ENCODE measurements around the gene TRMT44. TPM values are rescaled to one million over a fixed set of nuclear protein-coding genes. Genes with fewer than 3 reads are reported as not detected.

TRMT44 gene
- total RNA-seq, 4 donors from 2014 or later = 9.1 to 37.1 (median 22.5) TPM

- no peak for TF ChIP-seq CTCF (IDR thresholded peaks at IDR 0.05; ENCODE audit: low read depth)
Measured at GRCh38 chr4:8394806-8395205, 45.8 kb upstream of the TRMT44 start.

- TF ChIP-seq CTCF (IDR thresholded peaks at IDR 0.05; ENCODE audit: low read depth) = no peak
Measured at GRCh38 chr4:8395504-8396296, 44.9 kb upstream of the TRMT44 start.

DNA sequence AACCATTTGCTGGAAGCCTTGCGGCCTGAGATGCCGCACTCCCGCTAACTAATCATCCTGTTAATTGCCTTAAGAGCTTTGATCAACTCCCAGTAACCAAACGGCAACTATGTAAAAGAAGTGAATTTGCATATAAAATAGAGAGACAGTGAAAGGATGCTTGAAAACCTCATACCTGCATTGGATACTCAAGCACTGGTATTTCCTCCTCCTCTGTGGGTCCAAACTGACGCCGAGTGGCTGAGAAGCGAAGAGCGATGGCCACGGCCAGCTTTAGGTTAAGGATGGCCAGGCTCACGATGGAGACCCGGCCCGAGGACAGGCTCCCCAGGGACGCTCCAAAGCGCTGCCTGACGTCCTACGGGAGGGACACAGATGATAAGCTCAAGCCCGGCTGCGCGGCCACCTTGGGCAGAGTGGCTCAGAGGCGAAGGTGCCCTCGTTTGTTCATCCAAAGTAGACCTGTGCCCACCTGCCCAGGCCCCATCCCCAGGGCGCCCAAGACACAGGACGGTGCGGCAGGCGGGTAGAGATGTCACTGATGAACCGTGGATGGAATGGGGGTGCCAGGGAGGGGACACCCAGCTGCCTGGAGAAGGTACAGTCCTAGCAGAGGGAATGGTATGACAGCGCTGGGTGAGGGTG, 43.7 kb upstream of the TRMT44 start:
- no peak for TF ChIP-seq CTCF (IDR thresholded peaks at IDR 0.05; ENCODE audit: low read depth)

- no peak for TF ChIP-seq CTCF (IDR thresholded peaks at IDR 0.05; ENCODE audit: low read depth)
Measured at GRCh38 chr4:8398347-8398746, 42.2 kb upstream of the TRMT44 start.

DNA sequence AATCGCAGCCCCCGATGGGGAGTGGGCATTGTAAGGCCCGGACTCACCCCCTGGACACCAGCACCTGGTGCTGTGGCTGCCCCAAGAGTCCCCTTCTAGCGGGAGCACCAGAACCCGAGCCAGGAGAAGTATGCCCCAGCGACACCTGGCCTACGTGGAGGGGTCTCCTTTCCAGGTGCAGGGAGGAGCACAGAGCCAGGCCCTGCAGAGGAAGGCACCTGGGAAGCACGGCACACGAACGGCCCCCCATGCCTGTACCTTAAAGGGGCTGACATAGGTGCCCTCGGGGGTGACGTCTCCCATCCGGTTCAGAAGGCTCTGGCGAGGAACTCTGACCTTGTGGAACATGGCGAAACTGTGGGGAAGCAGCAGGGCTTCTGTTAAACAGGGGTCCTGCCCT, 41.3 kb upstream of the TRMT44 start:
- TF ChIP-seq CTCF (IDR thresholded peaks at IDR 0.05; ENCODE audit: low read depth) = no peak

DNA sequence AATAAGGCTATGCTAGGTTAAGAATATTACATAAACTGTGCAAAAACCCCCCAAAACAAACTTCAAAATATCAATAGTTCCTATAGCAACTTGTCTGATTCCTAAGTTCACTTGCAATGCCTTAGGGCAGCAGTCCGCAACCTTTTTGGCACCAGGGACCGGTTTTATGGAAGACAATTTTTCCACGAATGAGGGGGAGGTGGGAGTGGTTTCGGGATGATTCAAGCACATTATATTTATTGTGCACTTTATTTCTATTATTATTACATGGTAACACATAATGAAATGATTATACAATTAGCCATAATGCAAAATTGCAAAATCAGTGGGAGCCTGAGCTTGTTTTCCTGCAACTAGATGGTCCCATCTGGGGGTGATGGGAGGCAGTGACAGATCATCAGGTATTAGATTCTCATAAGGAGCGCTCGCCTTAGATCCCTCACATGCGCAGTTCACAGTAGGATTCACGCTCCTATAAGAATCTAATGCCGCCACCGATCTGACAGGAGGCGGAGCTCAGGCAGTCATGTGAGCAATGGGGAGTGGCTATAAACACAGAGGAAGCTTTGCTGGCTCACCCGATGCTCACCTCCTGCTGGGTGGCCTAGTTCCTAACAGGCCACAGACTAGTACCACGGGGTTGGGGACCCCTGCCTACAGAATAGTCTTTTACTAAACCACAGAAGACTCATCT, 39.8 kb upstream of the TRMT44 start:
- no peak for TF ChIP-seq CTCF (IDR thresholded peaks at IDR 0.05; ENCODE audit: low read depth)

GRCh38 chr4:8401665-8402064, 38.9 kb upstream of the TRMT44 start:
- no peak for TF ChIP-seq CTCF (IDR thresholded peaks at IDR 0.05; ENCODE audit: low read depth)
